ENCODE data around the gene UBE4B. TPM values are rescaled to one million over a fixed set of nuclear protein-coding genes. Genes with fewer than 3 reads are reported as not detected.

UBE4B gene
- total and polyA plus RNA-seq, 2 of the 13 experiments (the other 11 are each of a cell fraction or from before 2014, with no cell fraction given): 15.2 to 24.8 TPM

- no peak for TF ChIP-seq MTF1 (CRISPR knock-in tag; IDR thresholded peaks at IDR 0.05)
- no peak for TF ChIP-seq SOX13 (IDR thresholded peaks at IDR 0.05)
- TF ChIP-seq SOX13 (CRISPR knock-in tag; conservative IDR thresholded peaks at IDR 0.05 in 1 of 2, IDR thresholded peaks at IDR 0.05 in 1 of 2): no peak
- no peak for TF ChIP-seq ARNT (IDR thresholded peaks at IDR 0.05)
- TF ChIP-seq ZNF737 (CRISPR knock-in tag; IDR thresholded peaks at IDR 0.05; ENCODE audit: borderline replicate concordance): no peak
- no peak for TF ChIP-seq ZNF780A (CRISPR knock-in tag; IDR thresholded peaks at IDR 0.05)
These were observed 192.8 kb downstream of the UBE4B start (continued) for GRCh38 chr1:10225573-10225972.

- in situ Hi-C loops (cut with HindIII; ENCODE audit: extremely low pct_ligation_motif_present, low pct_unique_long_range_greater_than_20kb): no loop called here
- Histone ChIP-seq H2AFZ (ENCODE audit: low read length) (no peak overlapping the region), H4K20me1 (ENCODE audit: insufficient read depth, low read length) (peaks cover 28% of the 10 kb centered on the region), H3K36me3 (replicated peaks in 1 of 2; ENCODE audit: control insufficient read depth in 1 of 2, insufficient read depth in 2 of 2, low read length in 2 of 2) (no peaks in the 10 kb centered on the region; a peak in 1 of 5 replicates), H3K79me2 (ENCODE audit: insufficient read depth, low read length) (peaks cover 80% of the 10 kb centered on the region), H3K4me2 (ENCODE audit: low read depth, low read length) (peak overlapping the region; percentile 47), H3K27ac (ENCODE audit: extremely low read length, insufficient read depth, low read length) (peak overlapping the region; percentile 37), H3K9ac (ENCODE audit: insufficient read depth, low read depth, low read length) (no peak overlapping the region), H3K4me3 (replicated peaks in 1 of 3; ENCODE audit: insufficient read depth in 1 of 3, low read depth in 2 of 3, low read length in 3 of 3) (no peak overlapping the region), H3K27me3 (ENCODE audit: control insufficient read depth in 1 of 2, insufficient read depth in 2 of 2, low read length in 2 of 2) (no peaks in the 10 kb centered on the region), H3K4me1 (ENCODE audit: insufficient read depth, low read length) (peaks cover 52% of the 10 kb centered on the region), H3K9me3 (ENCODE audit: low read length) (no peaks in the 10 kb centered on the region)
- ChIA-PET CTCF (ENCODE audit: low intra/inter-chr PET ratio, low total read pairs) (no interaction called here), POLR2A (interaction anchor here (0.6 kb wide), 1 partner anchor 31 kb away, joined by 5 read pairs; no protein-coding TSS in a partner anchor)
- WGBS (ENCODE audit: low lambda C conversion rate): 51% methylated on average over 2 of the region's 2 CpGs
- no peak for FAIRE-seq
- peak; percentile 62 for DNase-seq (ENCODE audit: low spot score)
- intact Hi-C loops (cut with micrococcal nuclease; ENCODE audit: unreplicated experiment): loop anchor here (2.0 kb wide), 1 partner anchor 18 kb away; the partner anchor contains the start of gene KIF1B
- BruUV-seq (replicated peaks): no TSS peak
- peak; percentile 68 for ATAC-seq
- no peak for TF ChIP-seq ZNF543 (CRISPR knock-in tag; IDR thresholded peaks at IDR 0.05)
- peak; percentile 73 for TF ChIP-seq NCOR1 (IDR thresholded peaks at IDR 0.05; ENCODE audit: borderline replicate concordance, low read length)
- peak; percentile 24; the same call in 1 of the 2 replicates for TF ChIP-seq HNF4G (IDR thresholded peaks at IDR 0.05; ENCODE audit: borderline replicate concordance, low read depth, low read length)
- TF ChIP-seq HNF4G (CRISPR knock-in tag; IDR thresholded peaks at IDR 0.05; ENCODE audit: borderline replicate concordance, low read depth): no peak
- TF ChIP-seq RFXANK (CRISPR knock-in tag; IDR thresholded peaks at IDR 0.05): no peak
- TF ChIP-seq ZNF737 (CRISPR knock-in tag; IDR thresholded peaks at IDR 0.05; ENCODE audit: borderline replicate concordance): no peak
- no peak for TF ChIP-seq ZNF678 (CRISPR knock-in tag; IDR thresholded peaks at IDR 0.05)
- TF ChIP-seq EP300 (IDR thresholded peaks at IDR 0.05; ENCODE audit: low read depth in 2 of 2, low read length in 2 of 2): peak in 1 of 2 experiments; percentile 28; a peak in 1 of 4 replicates
- no peak for TF ChIP-seq EP300 (CRISPR knock-in tag; IDR thresholded peaks at IDR 0.05; ENCODE audit: borderline replicate concordance)
- no peak for TF ChIP-seq ZBTB46 (CRISPR knock-in tag; IDR thresholded peaks at IDR 0.05; ENCODE audit: borderline replicate concordance)
- TF ChIP-seq IRF2 (CRISPR knock-in tag; IDR thresholded peaks at IDR 0.05): no peak
- TF ChIP-seq SIX1 (CRISPR knock-in tag; IDR thresholded peaks at IDR 0.05; ENCODE audit: borderline replicate concordance): no peak
- TF ChIP-seq SRSF1 (optimal IDR thresholded peaks at IDR 0.05; ENCODE audit: low read depth, low read length): no peak
- TF ChIP-seq DNMT1 (CRISPR knock-in tag; IDR thresholded peaks at IDR 0.05): no peak
- TF ChIP-seq NFYB (CRISPR knock-in tag; IDR thresholded peaks at IDR 0.05): no peak
These were observed 195.8 kb downstream of the UBE4B start for GRCh38 chr1:10228528-10228927.

All from HepG2 (cell line).